ENCODE measurements around the gene MED13. TPM values are rescaled to one million over a fixed set of nuclear protein-coding genes. Genes with fewer than 3 reads are reported as not detected.

Gene MED13
- total and polyA plus RNA-seq, 2 experiments from 2014 or later = 4.6 to 51.6 TPM

- no peak for DNase-seq
- Histone ChIP-seq H4K20me1 (ENCODE audit: insufficient read depth) (0 out of 2 replicates have a peak, but pooled peaks cover 10% of the 10 kb centered on the region), H3K4me3 (no peak overlapping the region), H3K9ac (no peak overlapping the region), H3K4me1 (ENCODE audit: insufficient read depth) (peaks cover 13% of the 10 kb centered on the region), H3K4me2 (ENCODE audit: unreplicated experiment) (no peak overlapping the region), H2AFZ (no peak overlapping the region), H3K9me2 (ENCODE audit: insufficient read depth) (no peaks in the 10 kb centered on the region), H3F3A (ENCODE audit: insufficient read depth) (peaks cover 10% of the 10 kb centered on the region; the same call in 1 of the 2 replicates), H3K27ac (no peak overlapping the region), H3K9me3 (ENCODE audit: low read depth) (no peaks in the 10 kb centered on the region), H3K79me2 (ENCODE audit: insufficient read depth) (peaks cover 25% of the 10 kb centered on the region), H3K27me3 (replicated peaks; ENCODE audit: insufficient read depth) (no peaks in the 10 kb centered on the region), H3K36me3 (ENCODE audit: low read depth) (no peaks in the 10 kb centered on the region)
- TF ChIP-seq EZH2phosphoT487 (IDR thresholded peaks at IDR 0.05; ENCODE audit: insufficient read depth, low read depth) (no peak), EZH2 (IDR thresholded peaks at IDR 0.05; ENCODE audit: insufficient read depth, poor library complexity, severe bottlenecking) (no peak)
- 81 to 86% methylated on average over 7 of the region's 7 CpGs for WGBS, 2 experiments (ENCODE audit: low coverage in 1 of 2, low lambda C conversion rate in 2 of 2, missing lambda C conversion rate in 2 of 2)
- in situ Hi-C loops (cut with MboI) = loop anchor here (10.0 kb wide), 1 partner anchor 63 kb away; no protein-coding TSS in a partner anchor
These were observed 2.4 kb upstream of the MED13 start for GRCh38 chr17:62067165-62068145.

- H3K9ac ChIP-seq = peak overlapping the region; percentile 99
- H3K9me2 ChIP-seq (ENCODE audit: insufficient read depth) = no peaks in the 10 kb centered on the region
- 0 out of 2 replicates have a peak, but pooled peaks cover 5% of the 10 kb centered on the region for H3K36me3 ChIP-seq (ENCODE audit: low read depth)
- peaks cover 23% of the 10 kb centered on the region; the same call in 1 of the 2 replicates for H4K20me1 ChIP-seq (ENCODE audit: insufficient read depth)
- peaks cover 41% of the 10 kb centered on the region for H3K79me2 ChIP-seq (ENCODE audit: insufficient read depth)
- H3K9me3 ChIP-seq (ENCODE audit: low read depth) = no peaks in the 10 kb centered on the region
- H2AFZ ChIP-seq = peak overlapping the region; percentile 90
- H3K27ac ChIP-seq = peak overlapping the region; percentile 96
- in situ Hi-C loops (cut with MboI) = loop anchor here (10.0 kb wide), 1 partner anchor 61 kb away; no protein-coding TSS in a partner anchor
- WGBS, 2 experiments (ENCODE audit: low coverage in 1 of 2, low lambda C conversion rate in 2 of 2, missing lambda C conversion rate in 2 of 2) = 2% methylated on average over 51 of the region's 51 CpGs
- peak; percentile 99 for DNase-seq
- peaks cover 10% of the 10 kb centered on the region; the same call in 1 of the 2 replicates for H3F3A ChIP-seq (ENCODE audit: insufficient read depth)
- H3K4me1 ChIP-seq (ENCODE audit: insufficient read depth) = peaks cover 24% of the 10 kb centered on the region
- H3K4me3 ChIP-seq = peak overlapping the region; percentile 93
- H3K4me2 ChIP-seq (ENCODE audit: unreplicated experiment) = peak overlapping the region; percentile 78
- H3K27me3 ChIP-seq (replicated peaks; ENCODE audit: insufficient read depth) = no peaks in the 10 kb centered on the region
- TF ChIP-seq EZH2phosphoT487 (IDR thresholded peaks at IDR 0.05; ENCODE audit: insufficient read depth, low read depth) (no peak), EZH2 (IDR thresholded peaks at IDR 0.05; ENCODE audit: insufficient read depth, poor library complexity, severe bottlenecking) (no peak)
These were observed 762 bp upstream of the MED13 start for GRCh38 chr17:62065611-62066468.

- Histone ChIP-seq H3K9ac (peak overlapping the region; percentile 99), H3K79me2 (ENCODE audit: insufficient read depth) (peaks cover 57% of the 10 kb centered on the region), H3K4me1 (ENCODE audit: insufficient read depth) (peaks cover 24% of the 10 kb centered on the region), H4K20me1 (ENCODE audit: insufficient read depth) (peaks cover 26% of the 10 kb centered on the region; the same call in 1 of the 2 replicates), H3F3A (ENCODE audit: insufficient read depth) (peaks cover 10% of the 10 kb centered on the region; the same call in 1 of the 2 replicates), H3K27ac (peak overlapping the region; percentile 54), H3K4me3 (peak overlapping the region; percentile 97), H3K36me3 (ENCODE audit: low read depth) (peaks cover 5% of the 10 kb centered on the region; the same call in 1 of the 2 replicates), H3K4me2 (ENCODE audit: unreplicated experiment) (peak overlapping the region; percentile 93), H2AFZ (peak overlapping the region; percentile 44), H3K27me3 (replicated peaks; ENCODE audit: insufficient read depth) (no peaks in the 10 kb centered on the region), H3K9me3 (ENCODE audit: low read depth) (no peaks in the 10 kb centered on the region), H3K9me2 (ENCODE audit: insufficient read depth) (no peaks in the 10 kb centered on the region)
- DNase-seq = peak; percentile 42
- 0 to 2% methylated on average over 5 of the region's 5 CpGs for WGBS, 2 experiments (ENCODE audit: low coverage in 1 of 2, low lambda C conversion rate in 2 of 2, missing lambda C conversion rate in 2 of 2)
- TF ChIP-seq EZH2 (IDR thresholded peaks at IDR 0.05; ENCODE audit: insufficient read depth, poor library complexity, severe bottlenecking) (no peak), EZH2phosphoT487 (IDR thresholded peaks at IDR 0.05; ENCODE audit: insufficient read depth, low read depth) (no peak)
- in situ Hi-C loops (cut with MboI) = loop anchor here (10.0 kb wide), 1 partner anchor 59 kb away; no protein-coding TSS in a partner anchor
These were observed 868 bp downstream of the MED13 start for GRCh38 chr17:62064029-62064790.
